Vagina (tissue), 2 donors: ENCODE data around the gene BCKDK.

Source experiments
- POLR2A ChIP-seq, 2 donors: fragments of 450-650 bp; IDR thresholded peaks; one replicate each; pipeline ENCODE4 v1.6.1; 2017; ENCODE audit warnings: antibody characterized with exemption in 2 of 2, mild to moderate bottlenecking in 2 of 2, moderate library complexity in 2 of 2
- POLR2AphosphoS5 ChIP-seq, 2 donors: sonication (generic); formaldehyde crosslinking; IDR thresholded peaks; one replicate each; pipeline ENCODE4 v1.9.0; 2017; ENCODE audit warnings: antibody characterized with exemption in 2 of 2, mild to moderate bottlenecking in 2 of 2, low read depth in 1 of 2; ENCODE audit not compliant: insufficient read depth in 1 of 2
- TF ChIP-seq, protein P1 (sequence below), 3 experiments: fragments of 450-650 bp in 2 of 3; fragments of 200-600 bp in 1 of 3; sonication (generic) in 1 of 3; IDR thresholded peaks; one replicate each; pipeline ENCODE4 v1.5.1; 2017 to 2019; ENCODE audit warnings: antibody characterized with exemption in 3 of 3, mild to moderate bottlenecking in 2 of 3, moderate library complexity in 2 of 3

DNA sequence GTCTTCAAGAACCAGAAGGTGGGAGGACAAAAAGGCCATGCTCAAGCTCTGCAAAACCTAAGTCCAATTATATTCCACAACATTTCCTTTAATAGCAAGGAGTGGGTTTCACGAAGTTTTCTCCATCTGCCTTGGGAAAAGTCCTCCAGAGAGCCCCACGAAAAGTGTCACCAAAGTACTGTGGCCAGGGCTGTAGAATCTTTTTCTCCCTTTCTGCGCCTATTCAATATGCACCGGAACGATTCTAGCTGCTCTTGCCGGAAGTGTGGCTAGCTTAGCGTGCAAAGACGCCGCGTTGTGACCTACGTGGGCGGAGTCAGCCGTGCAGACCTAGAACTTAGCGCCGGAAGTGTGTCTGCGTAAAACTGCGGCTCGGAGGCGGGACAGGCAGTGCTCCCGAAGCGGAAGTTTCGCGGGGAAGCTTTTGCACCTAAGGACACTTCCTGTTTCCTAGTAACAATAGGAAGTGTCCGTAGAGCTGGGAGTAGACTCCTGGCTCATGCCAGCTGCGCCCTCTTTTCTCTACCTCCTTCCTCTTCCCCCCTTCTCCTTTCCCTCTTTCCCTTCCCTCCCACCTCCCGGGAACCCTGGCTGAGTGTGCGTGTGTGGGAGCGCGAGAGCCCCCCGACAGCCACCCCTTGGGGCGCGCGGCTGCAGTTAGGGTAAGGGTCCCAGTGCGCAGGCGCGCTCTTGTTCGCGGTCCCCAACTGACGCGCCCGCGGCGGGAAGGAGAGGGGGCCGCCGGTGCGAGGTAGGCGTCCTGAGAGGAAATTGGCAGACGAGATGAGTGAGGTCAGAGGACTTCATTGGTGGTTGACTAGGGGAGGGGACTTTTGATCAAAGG, 34.0 kb upstream of the BCKDK start, which contains the start of the genes ZNF646 and ZNF668:
- TF ChIP-seq POLR2AphosphoS5 (IDR thresholded peaks at IDR 0.05; ENCODE audit: insufficient read depth in 1 of 2, low read depth in 1 of 2), result peak; percentile 86 to 98
- TF ChIP-seq, protein P1, sequence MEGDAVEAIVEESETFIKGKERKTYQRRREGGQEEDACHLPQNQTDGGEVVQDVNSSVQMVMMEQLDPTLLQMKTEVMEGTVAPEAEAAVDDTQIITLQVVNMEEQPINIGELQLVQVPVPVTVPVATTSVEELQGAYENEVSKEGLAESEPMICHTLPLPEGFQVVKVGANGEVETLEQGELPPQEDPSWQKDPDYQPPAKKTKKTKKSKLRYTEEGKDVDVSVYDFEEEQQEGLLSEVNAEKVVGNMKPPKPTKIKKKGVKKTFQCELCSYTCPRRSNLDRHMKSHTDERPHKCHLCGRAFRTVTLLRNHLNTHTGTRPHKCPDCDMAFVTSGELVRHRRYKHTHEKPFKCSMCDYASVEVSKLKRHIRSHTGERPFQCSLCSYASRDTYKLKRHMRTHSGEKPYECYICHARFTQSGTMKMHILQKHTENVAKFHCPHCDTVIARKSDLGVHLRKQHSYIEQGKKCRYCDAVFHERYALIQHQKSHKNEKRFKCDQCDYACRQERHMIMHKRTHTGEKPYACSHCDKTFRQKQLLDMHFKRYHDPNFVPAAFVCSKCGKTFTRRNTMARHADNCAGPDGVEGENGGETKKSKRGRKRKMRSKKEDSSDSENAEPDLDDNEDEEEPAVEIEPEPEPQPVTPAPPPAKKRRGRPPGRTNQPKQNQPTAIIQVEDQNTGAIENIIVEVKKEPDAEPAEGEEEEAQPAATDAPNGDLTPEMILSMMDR (IDR thresholded peaks at IDR 0.05), result no peak
- peak in 1 of 2 donors; percentile 56 for TF ChIP-seq POLR2A (IDR thresholded peaks at IDR 0.05)
